Esophagus mucosa (tissue), 1 donor: ENCODE results near the gene COL20A1. TPM values are rescaled to one million over a fixed set of nuclear protein-coding genes. Genes with fewer than 3 reads are reported as not detected.

Source experiments
- ATAC-seq: fragments of 200-7000 bp; cut with Tn5 transposase; one replicate; pipeline ENCODE4 v1.9.1; 2020
- total RNA-seq: library from RNA; stranded (reverse); gene quantifications from one replicate; pipeline ENCODE4 v1.2.4, GENCODE V29; 2023
- donor health status: DM: yes; HTN: yes; CAD: no.

Gene COL20A1
- total RNA-seq, 1 donor from 2014 or later, result not detected

GRCh38 chr20:63309261-63310071 lies 16.5 kb downstream of the COL20A1 start:
- no peak for ATAC-seq

- no peak for ATAC-seq
Observed at GRCh38 chr20:63310265-63310991, 17.4 kb downstream of the COL20A1 start.

DNA sequence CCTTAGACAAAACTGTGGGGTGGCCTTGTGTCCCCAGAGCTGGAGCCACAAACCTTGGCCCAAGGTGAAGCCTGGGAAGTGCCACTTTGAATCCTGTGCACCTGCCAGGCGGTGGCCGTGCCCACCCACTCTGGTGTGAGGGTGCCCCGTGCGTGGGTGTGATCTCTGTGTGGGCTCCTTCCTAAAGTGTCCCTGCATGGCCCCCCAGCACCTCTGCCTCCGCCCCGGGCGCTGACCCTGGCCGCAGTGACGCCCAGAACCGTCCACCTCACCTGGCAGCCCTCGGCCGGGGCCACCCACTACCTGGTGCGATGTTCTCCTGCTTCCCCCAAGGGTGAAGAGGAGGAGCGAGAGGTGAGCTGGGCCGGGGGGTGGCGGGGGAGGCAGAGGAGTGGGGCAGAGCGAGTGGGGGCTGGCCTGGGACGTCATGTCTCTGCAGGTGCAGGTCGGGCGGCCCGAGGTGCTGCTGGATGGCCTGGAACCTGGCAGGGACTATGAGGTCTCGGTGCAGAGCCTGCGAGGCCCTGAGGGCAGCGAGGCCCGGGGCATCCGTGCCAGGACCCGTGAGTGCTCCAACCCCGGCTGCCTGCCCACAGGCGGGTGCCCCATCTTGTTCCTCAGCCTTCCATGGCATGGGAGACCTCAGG lies 18.3 kb downstream of the COL20A1 start:
- no peak for ATAC-seq

DNA sequence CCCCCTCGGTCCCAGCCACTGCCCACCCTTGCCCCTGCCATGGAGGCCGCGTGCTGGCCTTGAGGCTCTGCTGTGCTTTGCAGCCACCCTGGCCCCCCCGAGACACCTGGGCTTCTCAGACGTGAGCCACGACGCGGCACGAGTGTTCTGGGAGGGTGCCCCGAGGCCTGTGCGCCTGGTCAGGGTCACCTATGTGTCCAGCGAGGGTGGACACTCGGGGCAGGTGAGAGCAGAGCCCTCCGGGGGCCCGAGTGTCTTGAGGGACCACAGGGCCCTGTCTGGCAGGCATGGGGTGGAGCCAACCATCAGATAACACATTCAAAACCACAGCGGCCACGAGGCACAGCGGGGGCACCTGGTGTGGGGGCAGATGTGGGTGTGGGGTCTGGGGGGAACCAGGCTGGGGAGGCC lies 18.9 kb downstream of the COL20A1 start:
- no peak for ATAC-seq

GRCh38 chr20:63312273-63312672 lies 19.3 kb downstream of the COL20A1 start:
- no peak for ATAC-seq

GRCh38 chr20:63312690-63313348 lies 19.8 kb downstream of the COL20A1 start:
- peak; percentile 3 for ATAC-seq

DNA sequence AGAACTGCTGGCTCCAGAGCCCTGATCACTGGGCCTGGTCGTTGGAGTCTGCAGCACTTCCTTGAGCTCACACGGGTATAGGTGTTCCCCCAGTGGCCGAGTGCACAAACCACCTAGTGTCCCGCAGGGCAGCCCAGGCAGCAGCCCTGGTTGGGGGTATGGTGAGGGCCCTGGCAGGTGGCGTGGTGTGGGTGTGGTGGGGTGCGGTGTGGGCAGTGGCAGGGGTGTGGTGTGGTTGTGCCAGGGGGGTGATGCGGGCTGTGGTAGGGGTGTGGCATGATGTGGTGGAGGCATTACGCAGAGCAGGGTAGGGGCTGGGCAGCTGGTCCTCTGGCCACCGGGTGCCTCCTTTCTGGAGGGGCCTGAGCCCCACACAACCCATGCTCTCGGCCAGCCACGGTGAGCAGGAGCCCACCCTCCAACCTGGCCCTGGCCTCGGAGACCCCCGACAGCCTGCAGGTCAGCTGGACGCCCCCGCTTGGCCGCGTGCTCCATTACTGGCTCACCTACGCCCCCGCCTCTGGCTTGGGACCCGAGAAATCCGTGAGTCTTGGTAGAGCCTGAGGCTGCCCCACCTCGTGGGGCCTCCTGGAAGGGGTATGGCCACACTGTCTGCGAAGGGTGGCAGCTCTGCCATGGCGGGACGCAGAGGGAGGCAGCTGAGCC lies 20.5 kb downstream of the COL20A1 start:
- no peak for ATAC-seq

DNA sequence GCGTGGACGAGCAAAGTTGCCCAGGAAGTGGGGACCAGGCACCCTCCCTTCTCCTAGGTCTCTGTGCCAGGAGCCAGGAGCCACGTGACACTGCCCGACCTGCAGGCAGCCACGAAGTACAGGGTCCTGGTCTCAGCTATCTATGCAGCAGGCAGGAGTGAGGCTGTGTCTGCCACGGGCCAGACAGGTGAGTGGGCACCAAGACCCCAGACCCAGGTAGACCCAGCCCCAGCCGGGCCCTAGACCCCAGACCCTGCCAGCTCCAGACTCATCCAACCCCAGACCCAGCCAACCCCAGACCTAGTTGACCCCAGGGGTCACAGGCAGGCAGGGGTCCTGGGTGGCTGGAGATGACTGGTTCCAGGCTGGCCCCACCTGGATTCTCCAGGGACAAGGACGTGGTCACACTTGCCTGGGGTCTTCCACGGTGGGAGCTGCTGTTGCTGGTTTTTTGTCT lies 21.1 kb downstream of the COL20A1 start:
- ATAC-seq, result no peak

DNA sequence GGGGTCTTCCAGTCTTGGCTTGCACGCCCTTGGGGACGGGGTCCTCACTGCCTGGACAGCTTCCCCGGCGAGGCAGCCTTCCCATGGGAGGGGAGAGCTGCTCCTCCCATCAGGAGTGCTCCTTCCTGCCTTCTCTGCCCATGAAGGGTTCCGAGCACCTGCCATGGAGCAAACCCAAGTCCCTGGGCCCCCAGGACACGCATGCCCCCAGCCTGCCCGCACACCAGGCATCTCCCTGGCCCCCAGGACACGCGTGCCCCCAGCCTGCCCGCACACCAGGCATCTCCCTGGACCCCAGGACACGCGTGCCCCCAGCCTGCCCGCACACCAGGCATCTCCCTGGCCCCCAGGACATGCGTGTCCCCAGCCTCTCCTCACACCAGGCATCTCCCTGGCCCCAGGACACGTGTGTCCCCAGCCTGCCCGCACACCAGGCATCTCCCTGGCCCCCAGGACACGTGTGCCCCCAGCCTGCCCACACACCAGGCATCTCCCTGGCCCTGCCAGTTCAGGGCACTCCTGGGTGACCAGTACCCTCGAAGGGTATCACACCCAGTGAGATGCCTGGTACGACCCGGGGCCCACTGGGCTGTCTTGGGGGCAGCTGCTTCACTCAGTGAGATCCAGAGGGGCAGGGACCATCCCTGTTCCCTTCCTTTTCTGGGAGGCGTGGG lies 21.7 kb downstream of the COL20A1 start:
- no peak for ATAC-seq

- no peak for ATAC-seq
Observed at GRCh38 chr20:63315240-63315689, 22.3 kb downstream of the COL20A1 start.

GRCh38 chr20:63315731-63316491 lies 22.9 kb downstream of the COL20A1 start:
- no peak for ATAC-seq

GRCh38 chr20:63316502-63316921 lies 23.5 kb downstream of the COL20A1 start:
- no peak for ATAC-seq

- no peak for ATAC-seq
Observed at GRCh38 chr20:63317061-63317460, 24.1 kb downstream of the COL20A1 start.

DNA sequence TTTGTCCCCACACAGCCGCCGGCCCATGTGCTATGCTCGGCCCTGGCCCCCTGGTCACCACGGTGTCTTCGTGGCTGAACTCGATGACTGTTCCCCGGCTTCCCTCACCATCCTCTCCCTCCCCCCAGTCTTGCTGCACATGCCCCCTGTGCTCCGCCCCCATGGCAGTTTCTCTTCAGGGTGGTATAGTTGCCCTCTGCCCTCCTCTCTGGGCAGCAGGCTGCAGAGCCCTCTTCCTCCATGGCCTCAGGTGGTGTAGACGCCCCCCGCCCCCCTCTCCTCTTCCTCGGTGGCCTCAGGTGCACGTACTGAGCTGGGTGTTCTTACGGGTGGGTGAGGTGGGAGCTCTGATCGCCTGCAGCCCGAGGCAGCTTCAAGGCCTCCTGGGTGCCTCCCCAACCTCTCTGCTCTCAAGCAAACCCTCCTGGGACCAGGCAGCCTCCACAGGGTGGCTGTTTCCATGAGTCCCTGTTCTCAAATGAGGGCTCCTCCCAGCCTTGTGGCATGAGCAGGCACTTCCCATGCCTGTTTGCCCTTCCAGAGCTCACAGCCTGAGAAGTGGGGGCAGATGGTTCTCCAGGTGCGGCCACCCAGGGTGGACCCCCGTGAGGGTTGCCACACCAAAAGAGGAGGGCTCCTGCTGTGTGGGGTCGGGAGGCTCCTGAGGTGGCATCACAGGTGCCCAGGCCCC lies 24.8 kb downstream of the COL20A1 start:
- no peak for ATAC-seq

DNA sequence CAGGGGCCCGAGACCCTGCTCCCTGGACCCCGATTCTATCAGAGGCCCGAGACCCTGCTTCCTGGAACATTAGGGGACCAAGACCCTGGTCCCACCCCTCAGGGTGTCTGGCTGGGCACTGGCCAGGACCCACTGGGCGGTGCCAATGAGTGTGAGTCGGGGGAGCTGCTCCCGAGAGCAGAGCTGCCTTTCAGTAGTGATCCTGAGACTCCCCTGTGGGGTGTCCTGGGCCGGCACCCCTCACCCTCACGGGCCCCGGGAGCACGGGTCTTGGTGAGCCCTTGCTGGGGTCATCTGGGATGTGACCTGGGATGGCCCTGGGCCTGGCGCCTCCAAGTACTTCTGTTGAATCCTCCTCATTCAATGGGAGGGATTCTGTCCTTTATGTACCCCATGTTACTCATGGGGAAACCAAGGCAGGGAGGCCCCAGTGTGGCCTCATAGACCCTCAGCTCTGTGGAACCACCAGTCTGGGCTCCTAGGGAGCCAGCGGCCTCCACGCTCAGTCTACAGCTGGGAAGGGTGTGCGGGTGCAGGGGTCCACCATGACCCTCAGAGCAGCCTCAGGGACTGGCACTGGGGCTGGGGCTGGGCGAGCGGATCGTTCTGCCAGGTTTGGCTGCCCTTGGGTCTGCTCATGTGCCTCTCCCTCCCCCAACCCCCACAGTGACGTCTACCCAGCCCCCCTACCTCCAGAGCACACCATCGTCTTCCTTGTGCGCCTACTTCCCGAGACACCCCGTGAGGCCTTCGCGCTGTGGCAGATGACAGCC lies 25.6 kb downstream of the COL20A1 start:
- ATAC-seq, result no peak

DNA sequence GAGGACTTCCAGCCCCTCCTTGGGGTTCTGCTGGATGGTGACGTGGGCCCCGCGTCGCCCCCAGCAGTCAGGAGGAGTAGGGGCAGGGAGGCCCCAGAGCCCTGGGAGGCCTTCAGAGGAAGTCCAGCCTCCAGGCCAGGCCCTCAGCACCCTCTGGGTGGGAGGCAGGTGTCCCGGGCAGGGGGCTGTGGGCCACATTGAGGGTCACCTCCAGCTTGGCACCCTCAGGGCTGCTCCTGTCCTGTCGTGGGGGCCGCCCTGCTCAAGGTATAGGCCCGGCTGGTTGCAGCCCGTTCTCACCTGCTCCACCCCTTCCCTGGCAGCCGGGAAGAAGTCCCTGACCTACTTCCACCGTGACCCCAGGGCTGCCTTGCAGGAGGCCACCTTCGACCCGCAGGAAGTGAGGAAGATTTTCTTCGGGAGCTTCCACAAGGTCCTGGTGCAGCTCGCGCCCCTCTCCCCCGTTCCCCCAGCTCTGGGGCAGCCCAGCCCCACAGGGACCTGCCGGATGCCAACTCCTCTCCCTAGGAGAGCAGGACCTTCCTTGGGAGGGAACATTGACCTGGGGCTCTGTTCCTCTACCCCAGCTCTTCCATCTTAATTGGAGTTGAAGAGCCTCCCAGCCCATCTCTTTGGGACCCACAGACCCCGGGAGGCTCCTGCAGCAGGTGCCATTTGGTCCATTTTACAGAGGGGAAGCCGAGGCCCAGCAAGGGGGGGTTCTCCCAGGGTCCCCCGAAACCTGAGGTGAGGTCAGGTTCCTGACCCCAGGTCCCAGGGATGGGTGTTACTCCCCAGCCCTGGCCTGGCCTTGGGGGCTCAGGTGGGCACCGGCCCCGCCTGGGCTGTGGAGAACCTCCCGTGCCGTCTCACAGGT lies 26.4 kb downstream of the COL20A1 start:
- no peak for ATAC-seq

DNA sequence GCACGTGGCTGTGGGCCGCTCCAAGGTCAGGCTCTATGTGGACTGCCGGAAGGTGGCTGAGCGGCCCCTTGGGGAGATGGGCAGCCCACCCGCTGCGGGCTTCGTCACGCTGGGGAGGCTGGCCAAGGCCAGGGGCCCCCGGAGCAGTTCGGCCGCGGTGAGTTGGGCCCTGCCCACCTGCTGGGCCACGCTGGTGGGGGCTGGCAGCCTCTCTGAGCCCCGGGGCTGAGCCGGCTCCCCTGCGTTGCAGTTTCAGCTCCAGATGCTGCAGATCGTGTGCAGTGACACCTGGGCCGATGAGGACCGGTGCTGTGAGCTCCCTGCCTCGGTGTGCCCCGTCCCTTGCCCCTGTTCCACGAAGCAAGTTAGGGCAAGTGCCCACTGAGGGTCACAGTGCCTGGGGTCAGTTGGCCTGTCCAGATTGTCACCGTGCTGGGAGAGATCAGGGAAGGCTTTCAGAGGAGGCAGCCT lies 27.1 kb downstream of the COL20A1 start:
- no peak for ATAC-seq

DNA sequence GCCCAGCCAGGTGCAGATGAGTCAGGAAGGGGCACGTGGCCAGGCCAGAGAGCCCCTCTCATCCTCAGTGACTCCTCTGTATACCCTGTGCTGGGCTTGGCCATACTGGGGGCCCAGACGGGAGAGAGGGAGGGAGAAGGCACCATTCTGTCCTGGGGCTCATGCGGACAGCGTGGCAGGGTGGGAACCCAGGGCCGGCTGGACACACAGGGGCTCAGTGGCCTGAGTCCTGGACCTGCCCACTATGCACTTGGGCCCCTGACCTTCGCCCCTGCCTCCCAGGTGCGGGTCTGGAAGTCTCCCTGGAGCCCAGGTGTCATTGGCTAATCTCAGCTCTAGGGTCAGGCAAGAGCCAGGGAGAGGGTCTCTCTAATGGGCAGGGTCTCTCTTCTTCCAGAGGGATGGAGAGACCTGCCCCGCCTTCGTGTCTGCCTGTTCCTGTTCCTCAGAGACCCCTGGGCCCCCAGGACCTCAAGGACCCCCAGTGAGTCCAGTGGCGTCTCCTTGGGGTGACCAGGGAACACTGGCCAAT lies 27.7 kb downstream of the COL20A1 start:
- ATAC-seq, result no peak
